Right atrium auricular region (tissue), 2 donors: Measurements from ENCODE around the gene HERC2. TPM values are rescaled to one million over a fixed set of nuclear protein-coding genes. Genes with fewer than 3 reads are reported as not detected.
"Not testable (repeated sequence)": the region's sequence is repeated elsewhere in the genome, so short reads cannot be mapped to it uniquely, and the experiment has no call there.

Source experiments
- DNase-seq: peaks from one replicate; pipeline ENCODE4 v3.0.0-alpha.2; 2019; ENCODE audit warnings: low spot score
- H3K27ac ChIP-seq, 2 donors: fragments of 200-600 bp; sonication (generic); 1 replicate in 1 of 2; 2 replicates in 1 of 2; pipeline ENCODE4 v1.5.1; 2016 to 2019
- H3K27me3 ChIP-seq, 2 donors: fragments of 200-600 bp; sonication (generic); one replicate each; pipeline versions ENCODE4 v1.5.1 to v1.6.0; 2017 to 2019
- H3K36me3 ChIP-seq: fragments of 200-600 bp; sonication (generic); one replicate; pipeline ENCODE4 v1.5.1; 2016
- H3K4me1 ChIP-seq, 2 donors: fragments of 200-600 bp; sonication (generic); one replicate each; pipeline versions ENCODE4 v1.5.1 to v1.6.0; 2017 to 2019
- H3K4me3 ChIP-seq, 2 donors: fragments of 200-600 bp; sonication (generic); 1 replicate in 1 of 2; 2 replicates in 1 of 2; pipeline ENCODE4 v1.5.1; 2017 to 2019; ENCODE audit warnings: mild to moderate bottlenecking in 1 of 2, moderate library complexity in 1 of 2
- H3K9me3 ChIP-seq, 2 donors: fragments of 200-600 bp; sonication (generic); one replicate each; pipeline ENCODE4 v1.5.1; 2019
- total RNA-seq, 2 donors: library from RNA; depleted of rRNA; stranded (reverse); fragments of >200 nt; gene quantifications; one replicate each; pipeline ENCODE4 v1.1.0, GENCODE V29; 2016
- TF ChIP-seq, protein P1 (sequence below), 2 donors: fragments of 200-600 bp; sonication (generic); IDR thresholded peaks; one replicate each; pipeline ENCODE4 v1.5.1; 2019; ENCODE audit warnings: antibody characterized with exemption in 2 of 2

HERC2 gene
- total RNA-seq, 2 donors from 2014 or later, result 50.8 to 62.4 TPM

- Histone ChIP-seq H3K27ac (no peak overlapping the region), H3K36me3 (peaks cover 15% of the 10 kb centered on the region), H3K4me3 (no peak overlapping the region), H3K9me3 (no peaks in the 10 kb centered on the region), H3K4me1 (peaks cover 0 to 7% of the 10 kb centered on the region in 2 donors), H3K27me3 (no peaks in the 10 kb centered on the region)
- TF ChIP-seq, protein P1, sequence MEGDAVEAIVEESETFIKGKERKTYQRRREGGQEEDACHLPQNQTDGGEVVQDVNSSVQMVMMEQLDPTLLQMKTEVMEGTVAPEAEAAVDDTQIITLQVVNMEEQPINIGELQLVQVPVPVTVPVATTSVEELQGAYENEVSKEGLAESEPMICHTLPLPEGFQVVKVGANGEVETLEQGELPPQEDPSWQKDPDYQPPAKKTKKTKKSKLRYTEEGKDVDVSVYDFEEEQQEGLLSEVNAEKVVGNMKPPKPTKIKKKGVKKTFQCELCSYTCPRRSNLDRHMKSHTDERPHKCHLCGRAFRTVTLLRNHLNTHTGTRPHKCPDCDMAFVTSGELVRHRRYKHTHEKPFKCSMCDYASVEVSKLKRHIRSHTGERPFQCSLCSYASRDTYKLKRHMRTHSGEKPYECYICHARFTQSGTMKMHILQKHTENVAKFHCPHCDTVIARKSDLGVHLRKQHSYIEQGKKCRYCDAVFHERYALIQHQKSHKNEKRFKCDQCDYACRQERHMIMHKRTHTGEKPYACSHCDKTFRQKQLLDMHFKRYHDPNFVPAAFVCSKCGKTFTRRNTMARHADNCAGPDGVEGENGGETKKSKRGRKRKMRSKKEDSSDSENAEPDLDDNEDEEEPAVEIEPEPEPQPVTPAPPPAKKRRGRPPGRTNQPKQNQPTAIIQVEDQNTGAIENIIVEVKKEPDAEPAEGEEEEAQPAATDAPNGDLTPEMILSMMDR (IDR thresholded peaks at IDR 0.05), result no peak
- no peak for DNase-seq
Observed at GRCh38 chr15:28260317-28260716, 61.7 kb downstream of the HERC2 start.

GRCh38 chr15:28255965-28256364 is 66.0 kb downstream of the HERC2 start:
- TF ChIP-seq, protein P1 (IDR thresholded peaks at IDR 0.05), result no peak
- DNase-seq, result no peak
- H3K36me3 ChIP-seq, result peaks cover 28% of the 10 kb centered on the region

GRCh38 chr15:28252831-28253230 is 69.1 kb downstream of the HERC2 start:
- Histone ChIP-seq H3K27me3 (no peaks in the 10 kb centered on the region), H3K27ac (no peak overlapping the region), H3K4me3 (no peak overlapping the region), H3K4me1 (no peaks in the 10 kb centered on the region), H3K36me3 (peaks cover 41% of the 10 kb centered on the region), H3K9me3 (no peaks in the 10 kb centered on the region)
- TF ChIP-seq, protein P1 (IDR thresholded peaks at IDR 0.05), result no peak
- no peak for DNase-seq

More at GRCh38 chr15:28255965-28256364, 66.0 kb downstream of the HERC2 start:
- H3K27ac ChIP-seq, result no peak overlapping the region
- no peaks in the 10 kb centered on the region for H3K27me3 ChIP-seq
- H3K4me3 ChIP-seq, result no peak overlapping the region
- H3K4me1 ChIP-seq, result peaks cover 0 to 7% of the 10 kb centered on the region in 2 donors
- H3K9me3 ChIP-seq, result no peaks in the 10 kb centered on the region

- DNase-seq, result no peak
- Histone ChIP-seq H3K27ac (no peak overlapping the region), H3K27me3 (no peaks in the 10 kb centered on the region), H3K9me3 (no peaks in the 10 kb centered on the region), H3K4me1 (no peaks in the 10 kb centered on the region), H3K36me3 (peaks cover 49% of the 10 kb centered on the region), H3K4me3 (no peak overlapping the region)
- TF ChIP-seq, protein P1 (IDR thresholded peaks at IDR 0.05), result no peak
Observed at GRCh38 chr15:28246605-28247004, 75.4 kb downstream of the HERC2 start.

DNA sequence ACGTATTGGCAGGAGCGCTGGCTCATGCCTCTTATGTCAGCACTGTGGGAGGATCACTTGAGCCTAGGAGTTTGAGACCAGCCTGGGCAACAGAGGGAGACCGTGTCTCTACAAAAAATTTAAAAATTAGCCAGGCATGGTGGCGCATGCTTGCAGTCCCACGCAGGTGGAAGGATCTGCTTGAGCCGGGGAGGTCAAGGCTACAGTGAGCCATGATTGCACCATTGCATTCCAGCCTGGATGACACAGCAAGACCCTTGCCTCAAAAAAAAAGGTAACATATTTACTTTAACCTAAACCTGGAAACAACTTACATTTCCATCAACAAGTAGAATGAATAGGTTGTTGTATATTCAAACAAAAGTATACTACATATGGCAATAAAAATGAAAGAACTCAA is 78.1 kb downstream of the HERC2 start:
- Histone ChIP-seq H3K27ac (no peak overlapping the region), H3K36me3 (peaks cover 53% of the 10 kb centered on the region), H3K9me3 (no peaks in the 10 kb centered on the region), H3K4me3 (no peak overlapping the region), H3K27me3 (no peaks in the 10 kb centered on the region), H3K4me1 (no peaks in the 10 kb centered on the region)
- no peak for DNase-seq
- TF ChIP-seq, protein P1 (IDR thresholded peaks at IDR 0.05), result no peak

DNA sequence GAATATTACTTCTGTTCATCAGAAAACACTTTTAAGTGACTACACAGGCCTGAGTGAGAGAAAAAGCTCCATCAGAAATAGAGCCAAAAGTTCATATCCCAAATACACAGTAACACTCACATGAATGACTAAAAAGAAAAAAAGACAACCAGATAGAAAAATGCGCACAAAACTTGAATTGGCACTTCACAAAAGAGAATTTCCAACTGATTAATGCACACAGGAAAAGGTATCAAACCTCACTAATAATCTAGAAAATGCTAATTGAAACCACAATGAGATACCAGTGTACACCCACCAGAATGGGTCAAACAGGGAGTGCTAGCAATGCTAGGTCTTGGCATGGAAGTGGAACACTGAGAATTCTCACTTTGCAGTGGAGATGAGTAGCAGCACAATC is 78.6 kb downstream of the HERC2 start:
- no peak for DNase-seq
- peaks cover 50% of the 10 kb centered on the region for H3K36me3 ChIP-seq
- H3K9me3 ChIP-seq, result no peaks in the 10 kb centered on the region
- H3K27ac ChIP-seq, result no peak overlapping the region
- H3K27me3 ChIP-seq, result no peaks in the 10 kb centered on the region
- no peak overlapping the region for H3K4me3 ChIP-seq
- H3K4me1 ChIP-seq, result no peaks in the 10 kb centered on the region
- TF ChIP-seq, protein P1 (IDR thresholded peaks at IDR 0.05), result no peak

DNA sequence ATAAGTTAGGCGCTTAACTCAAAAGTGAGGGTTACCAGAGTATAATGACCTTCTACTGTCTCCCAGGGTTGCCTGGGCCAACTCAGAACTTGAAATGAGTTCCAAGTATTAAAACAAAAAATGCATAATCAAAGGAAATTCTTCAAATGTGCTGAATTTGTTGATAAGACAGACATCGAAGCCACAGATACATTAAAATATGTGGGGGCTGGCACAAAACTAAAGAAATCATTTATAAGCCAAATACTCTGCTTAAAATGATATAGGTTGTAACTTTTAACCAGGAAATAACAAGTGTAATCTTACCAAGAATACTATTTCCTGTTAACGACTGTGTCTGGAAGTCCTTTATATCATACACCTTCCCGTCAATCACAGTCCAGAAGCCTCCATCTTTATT is 83.7 kb downstream of the HERC2 start:
- H3K4me1 ChIP-seq, H3K27ac ChIP-seq, H3K27me3 ChIP-seq, DNase-seq, H3K4me3 ChIP-seq, H3K9me3 ChIP-seq: not testable (repeated sequence)
- H3K36me3 ChIP-seq, result peaks cover 33% of the 10 kb centered on the region

DNA sequence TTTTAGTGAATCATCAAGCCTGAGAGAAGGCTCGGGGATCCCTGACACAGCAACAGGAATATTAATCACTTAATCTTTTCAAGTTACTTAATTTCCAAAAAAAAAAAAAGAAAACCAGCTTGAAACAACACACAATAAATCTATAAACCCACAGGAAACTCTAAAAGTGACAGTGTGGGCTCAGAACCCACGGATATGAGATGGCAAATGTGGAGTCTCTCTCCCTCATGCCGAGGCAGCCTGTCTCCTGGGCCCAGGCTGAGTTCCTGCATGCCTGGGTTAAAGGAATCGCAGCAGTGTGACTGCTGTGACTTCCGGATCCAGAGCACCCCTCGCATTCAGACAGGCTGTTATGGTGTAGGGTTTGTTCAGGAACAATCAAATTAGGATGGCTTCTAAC is 90.2 kb downstream of the HERC2 start:
- DNase-seq, H3K27me3 ChIP-seq, H3K4me1 ChIP-seq, H3K9me3 ChIP-seq, H3K27ac ChIP-seq, H3K4me3 ChIP-seq: not testable (repeated sequence)
- peaks cover 26% of the 10 kb centered on the region for H3K36me3 ChIP-seq

DNA sequence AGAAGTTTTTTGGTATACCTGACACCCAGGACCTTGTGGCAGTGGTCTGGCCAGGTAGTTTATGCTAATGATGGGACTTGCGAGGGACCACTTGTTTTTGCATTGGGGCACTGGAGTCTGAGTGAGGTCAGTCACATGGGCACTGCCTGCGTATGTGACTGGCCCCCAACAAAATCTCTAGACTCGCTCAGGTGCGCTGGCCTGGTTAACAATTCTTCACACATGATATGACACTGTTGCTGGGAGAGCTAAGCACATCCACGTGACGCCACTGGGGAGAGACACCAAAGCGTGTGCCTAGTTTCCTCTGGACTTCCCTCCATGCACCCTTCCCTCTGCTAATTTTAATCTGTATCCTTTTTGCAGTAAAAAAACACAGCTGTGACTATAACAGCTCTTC is 90.6 kb downstream of the HERC2 start:
- peaks cover 30% of the 10 kb centered on the region for H3K36me3 ChIP-seq
- H3K4me3 ChIP-seq, H3K9me3 ChIP-seq, H3K27me3 ChIP-seq, DNase-seq, H3K4me1 ChIP-seq, H3K27ac ChIP-seq: not testable (repeated sequence)
